SH-SY5Y (cell line): Measurements from ENCODE around the gene CIB1.

Experiments used
- GATA2 ChIP-seq: IDR thresholded peaks from 2 replicates; pipeline ENCODE4 v1.6.1; 2011; ENCODE audit warnings: mild to moderate bottlenecking, low read depth, low read length
- GATA3 ChIP-seq: IDR thresholded peaks from 2 replicates; pipeline ENCODE4 v1.6.1; 2011; ENCODE audit warnings: low read depth, mild to moderate bottlenecking, low read length, moderate library complexity

- TF ChIP-seq GATA2 (no peak), GATA3 (no peak)
Observed at GRCh38 chr15:90231028-90232017, 2.4 kb downstream of the CIB1 start.
